ENCODE results near the gene SLC24A3.

SLC24A3 gene

DNA sequence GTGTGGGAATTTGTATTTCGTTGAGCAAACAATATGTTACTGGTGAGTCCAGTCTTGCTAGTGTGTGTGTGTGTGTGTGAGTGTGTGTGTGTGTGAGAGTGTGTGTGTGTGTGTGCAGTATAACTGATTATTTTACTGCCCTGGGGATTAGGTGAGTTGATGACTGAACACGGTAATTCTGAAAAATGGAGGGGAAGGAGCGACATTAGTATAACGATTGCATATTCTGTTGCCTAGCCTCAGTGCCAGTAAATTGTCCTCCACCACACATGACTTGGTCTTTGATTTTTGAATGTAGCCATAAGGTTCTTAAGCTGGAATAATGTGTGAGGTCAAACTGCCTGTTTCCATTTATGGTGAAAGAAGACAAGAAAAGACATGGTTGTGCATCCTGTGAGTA lies 121.1 kb downstream of the SLC24A3 start:
- Histone ChIP-seq H3K9me3 (ENCODE audit: insufficient read depth, low read depth, low read length) (no peaks in the 10 kb centered on the region), H3K27me3 (ENCODE audit: insufficient read depth, low read length) (no peaks in the 10 kb centered on the region), H3K27ac (ENCODE audit: low read length) (no peak overlapping the region), H3K4me3 (ENCODE audit: low read length) (no peak overlapping the region), H3K4me1 (ENCODE audit: insufficient read depth, low read length) (no peaks in the 10 kb centered on the region), H3K36me3 (ENCODE audit: insufficient read depth, low read depth, low read length) (no peaks in the 10 kb centered on the region), H3K9ac (ENCODE audit: low read depth, low read length) (no peak overlapping the region)

DNA sequence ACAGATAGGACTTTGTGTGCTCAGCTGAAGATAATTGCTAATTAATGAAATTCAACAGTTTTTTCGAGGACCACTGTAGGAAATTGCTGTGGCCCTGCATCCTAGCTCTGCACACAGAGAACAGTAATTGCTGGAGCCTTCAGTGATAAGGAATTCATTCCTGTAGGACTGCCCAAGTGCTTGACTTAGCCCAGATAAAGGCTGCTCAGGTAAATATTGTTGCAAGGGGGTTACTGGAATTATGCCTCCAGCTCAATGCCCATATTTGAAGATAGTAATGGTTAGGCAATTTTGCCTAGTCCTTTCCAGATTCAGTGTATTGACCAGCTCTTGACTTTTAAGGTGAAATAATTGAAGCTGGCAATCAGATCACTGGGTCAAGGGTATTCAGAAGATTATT lies 122.9 kb downstream of the SLC24A3 start:
- Histone ChIP-seq H3K4me3 (ENCODE audit: low read length) (no peak overlapping the region), H3K36me3 (ENCODE audit: insufficient read depth, low read depth, low read length) (no peaks in the 10 kb centered on the region), H3K27ac (ENCODE audit: low read length) (no peak overlapping the region), H3K9me3 (ENCODE audit: insufficient read depth, low read depth, low read length) (no peaks in the 10 kb centered on the region), H3K4me1 (ENCODE audit: insufficient read depth, low read length) (no peaks in the 10 kb centered on the region), H3K9ac (ENCODE audit: low read depth, low read length) (no peak overlapping the region), H3K27me3 (ENCODE audit: insufficient read depth, low read length) (no peaks in the 10 kb centered on the region)

DNA sequence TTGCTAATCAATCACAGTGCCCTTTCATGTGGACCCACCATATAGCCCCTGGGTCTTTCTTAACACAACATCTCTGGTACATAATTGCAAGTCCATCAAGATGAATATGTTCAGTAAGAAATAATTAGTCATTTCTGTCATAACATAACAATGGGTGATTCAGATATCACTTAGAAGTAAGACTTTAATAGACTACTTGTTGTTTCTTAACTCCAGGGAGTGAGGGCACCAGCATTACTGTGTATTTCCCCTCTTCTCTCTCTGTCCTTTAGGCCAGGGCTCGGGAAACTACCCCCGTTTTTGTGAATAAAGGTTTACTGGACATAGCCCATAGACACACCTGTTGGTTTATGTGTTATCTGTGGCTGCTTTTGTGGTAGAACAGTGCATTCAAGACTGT lies 123.5 kb downstream of the SLC24A3 start:
- Histone ChIP-seq H3K4me3 (ENCODE audit: low read length) (no peak overlapping the region), H3K4me1 (ENCODE audit: insufficient read depth, low read length) (no peaks in the 10 kb centered on the region), H3K27ac (ENCODE audit: low read length) (no peak overlapping the region), H3K27me3 (ENCODE audit: insufficient read depth, low read length) (no peaks in the 10 kb centered on the region), H3K36me3 (ENCODE audit: insufficient read depth, low read depth, low read length) (no peaks in the 10 kb centered on the region), H3K9me3 (ENCODE audit: insufficient read depth, low read depth, low read length) (no peaks in the 10 kb centered on the region), H3K9ac (ENCODE audit: low read depth, low read length) (no peak overlapping the region)

DNA sequence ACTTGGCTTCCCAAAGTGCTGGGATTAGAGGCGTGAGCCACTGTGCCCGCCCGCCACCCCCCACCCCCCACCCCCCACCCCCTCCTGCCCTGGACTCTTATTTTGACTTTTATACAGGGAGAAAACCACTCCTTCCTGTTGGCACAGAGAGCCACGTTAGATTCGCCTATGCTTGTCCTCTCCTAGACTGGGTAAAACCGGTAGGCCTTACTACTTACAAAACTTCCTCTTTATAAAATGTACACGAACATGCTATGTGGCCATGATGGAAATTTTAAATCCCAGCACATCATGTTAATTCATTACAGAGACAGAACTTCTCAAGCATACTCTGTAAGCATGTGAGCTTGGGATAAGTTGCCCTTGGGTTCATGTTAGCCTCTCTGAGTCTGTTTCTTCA lies 124.2 kb downstream of the SLC24A3 start:
- Histone ChIP-seq H3K27ac (ENCODE audit: low read length) (no peak overlapping the region), H3K4me3 (ENCODE audit: low read length) (no peak overlapping the region), H3K27me3 (ENCODE audit: insufficient read depth, low read length) (no peaks in the 10 kb centered on the region), H3K4me1 (ENCODE audit: insufficient read depth, low read length) (no peaks in the 10 kb centered on the region), H3K9ac (ENCODE audit: low read depth, low read length) (no peak overlapping the region), H3K36me3 (ENCODE audit: insufficient read depth, low read depth, low read length) (no peaks in the 10 kb centered on the region), H3K9me3 (ENCODE audit: insufficient read depth, low read depth, low read length) (no peaks in the 10 kb centered on the region)

- H3K4me1 ChIP-seq (ENCODE audit: insufficient read depth, low read length) = no peaks in the 10 kb centered on the region
- H3K27me3 ChIP-seq (ENCODE audit: insufficient read depth, low read length) = no peaks in the 10 kb centered on the region
- H3K9me3 ChIP-seq (ENCODE audit: insufficient read depth, low read depth, low read length) = no peaks in the 10 kb centered on the region
- H3K27ac ChIP-seq (ENCODE audit: low read length) = no peak overlapping the region
- no peak overlapping the region for H3K9ac ChIP-seq (ENCODE audit: low read depth, low read length)
- no peaks in the 10 kb centered on the region for H3K36me3 ChIP-seq (ENCODE audit: insufficient read depth, low read depth, low read length)
- H3K4me3 ChIP-seq (ENCODE audit: low read length) = no peak overlapping the region
These were observed 125.9 kb downstream of the SLC24A3 start for GRCh38 chr20:19338380-19338779.

DNA sequence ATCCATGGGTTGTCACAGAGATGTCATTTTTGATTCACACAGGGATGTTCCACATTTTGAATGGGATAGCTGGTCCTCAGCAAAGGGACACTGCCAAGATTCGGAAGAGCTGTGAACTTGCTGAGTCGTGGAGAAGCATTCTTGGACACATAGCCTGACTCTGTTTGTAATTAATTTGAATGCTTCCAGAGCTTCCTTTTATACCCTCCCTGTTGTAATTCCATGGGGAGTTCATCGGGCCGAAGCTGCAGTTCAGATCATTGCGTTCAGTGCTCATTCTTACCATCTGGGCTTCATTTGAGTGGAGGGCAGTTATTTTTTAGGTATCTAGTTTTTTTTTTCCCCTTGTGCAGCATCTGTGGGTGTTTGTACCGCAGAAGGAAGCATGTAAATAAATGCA lies 126.5 kb downstream of the SLC24A3 start:
- no peaks in the 10 kb centered on the region for H3K4me1 ChIP-seq (ENCODE audit: insufficient read depth, low read length)
- H3K9ac ChIP-seq (ENCODE audit: low read depth, low read length) = no peak overlapping the region
- no peaks in the 10 kb centered on the region for H3K9me3 ChIP-seq (ENCODE audit: insufficient read depth, low read depth, low read length)
- H3K36me3 ChIP-seq (ENCODE audit: insufficient read depth, low read depth, low read length) = no peaks in the 10 kb centered on the region
- no peaks in the 10 kb centered on the region for H3K27me3 ChIP-seq (ENCODE audit: insufficient read depth, low read length)
- no peak overlapping the region for H3K27ac ChIP-seq (ENCODE audit: low read length)
- H3K4me3 ChIP-seq (ENCODE audit: low read length) = no peak overlapping the region

DNA sequence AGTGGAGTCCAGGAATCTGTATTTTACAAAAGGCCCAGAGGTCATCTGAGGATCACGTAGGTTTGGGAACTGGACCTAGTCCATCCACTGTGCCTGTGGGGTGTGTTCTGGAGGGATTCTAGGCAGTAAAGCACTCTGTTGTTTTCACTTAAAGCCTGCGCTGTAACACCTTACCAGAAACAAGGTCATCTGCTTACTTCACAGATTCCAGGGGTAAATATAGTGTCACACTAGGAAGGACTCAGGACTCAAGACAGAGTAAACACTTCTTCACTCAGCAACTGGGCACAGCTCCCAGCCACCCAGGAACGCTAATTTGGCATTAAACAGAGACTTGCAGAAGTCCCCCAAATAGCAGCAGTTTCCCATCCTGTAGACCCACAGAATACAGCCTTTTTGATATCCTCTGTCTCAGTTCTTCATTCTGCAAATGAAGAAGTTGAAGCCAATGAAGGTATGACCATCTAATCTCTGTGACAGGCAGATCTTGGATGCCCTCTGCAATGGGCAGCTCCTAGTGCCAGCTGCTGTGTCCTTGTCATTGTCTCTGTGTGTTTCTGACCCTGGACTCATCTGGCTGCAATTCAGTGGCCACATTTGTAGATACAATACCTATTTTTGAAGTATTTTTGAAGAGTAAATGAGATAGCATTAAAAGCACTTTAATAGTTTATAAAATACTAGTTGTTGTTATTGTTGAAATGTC lies 129.1 kb downstream of the SLC24A3 start:
- Histone ChIP-seq H3K27ac (ENCODE audit: low read length) (no peak overlapping the region), H3K9me3 (ENCODE audit: insufficient read depth, low read depth, low read length) (no peaks in the 10 kb centered on the region), H3K4me1 (ENCODE audit: insufficient read depth, low read length) (no peaks in the 10 kb centered on the region), H3K9ac (ENCODE audit: low read depth, low read length) (no peak overlapping the region), H3K36me3 (ENCODE audit: insufficient read depth, low read depth, low read length) (no peaks in the 10 kb centered on the region), H3K27me3 (ENCODE audit: insufficient read depth, low read length) (no peaks in the 10 kb centered on the region), H3K4me3 (ENCODE audit: low read length) (no peak overlapping the region)

GRCh38 chr20:19344341-19344740 lies 131.9 kb downstream of the SLC24A3 start:
- no peaks in the 10 kb centered on the region for H3K4me1 ChIP-seq (ENCODE audit: insufficient read depth, low read length)
- H3K27ac ChIP-seq (ENCODE audit: low read length) = no peak overlapping the region
- no peaks in the 10 kb centered on the region for H3K9me3 ChIP-seq (ENCODE audit: insufficient read depth, low read depth, low read length)
- no peaks in the 10 kb centered on the region for H3K27me3 ChIP-seq (ENCODE audit: insufficient read depth, low read length)
- H3K9ac ChIP-seq (ENCODE audit: low read depth, low read length) = no peak overlapping the region
- no peaks in the 10 kb centered on the region for H3K36me3 ChIP-seq (ENCODE audit: insufficient read depth, low read depth, low read length)
- no peak overlapping the region for H3K4me3 ChIP-seq (ENCODE audit: low read length)

- no peaks in the 10 kb centered on the region for H3K9me3 ChIP-seq (ENCODE audit: insufficient read depth, low read depth, low read length)
- no peaks in the 10 kb centered on the region for H3K27me3 ChIP-seq (ENCODE audit: insufficient read depth, low read length)
- H3K9ac ChIP-seq (ENCODE audit: low read depth, low read length) = no peak overlapping the region
- no peak overlapping the region for H3K27ac ChIP-seq (ENCODE audit: low read length)
- H3K4me1 ChIP-seq (ENCODE audit: insufficient read depth, low read length) = no peaks in the 10 kb centered on the region
- no peak overlapping the region for H3K4me3 ChIP-seq (ENCODE audit: low read length)
- no peaks in the 10 kb centered on the region for H3K36me3 ChIP-seq (ENCODE audit: insufficient read depth, low read depth, low read length)
These were observed 135.6 kb downstream of the SLC24A3 start for GRCh38 chr20:19347943-19348456.

GRCh38 chr20:19348582-19348981 lies 136.1 kb downstream of the SLC24A3 start:
- H3K27ac ChIP-seq (ENCODE audit: low read length) = no peak overlapping the region
- no peaks in the 10 kb centered on the region for H3K4me1 ChIP-seq (ENCODE audit: insufficient read depth, low read length)
- no peaks in the 10 kb centered on the region for H3K9me3 ChIP-seq (ENCODE audit: insufficient read depth, low read depth, low read length)
- H3K36me3 ChIP-seq (ENCODE audit: insufficient read depth, low read depth, low read length) = no peaks in the 10 kb centered on the region
- no peak overlapping the region for H3K4me3 ChIP-seq (ENCODE audit: low read length)
- no peaks in the 10 kb centered on the region for H3K27me3 ChIP-seq (ENCODE audit: insufficient read depth, low read length)
- H3K9ac ChIP-seq (ENCODE audit: low read depth, low read length) = no peak overlapping the region

- Histone ChIP-seq H3K9ac (ENCODE audit: low read depth, low read length) (no peak overlapping the region), H3K4me1 (ENCODE audit: insufficient read depth, low read length) (no peaks in the 10 kb centered on the region), H3K9me3 (ENCODE audit: insufficient read depth, low read depth, low read length) (no peaks in the 10 kb centered on the region), H3K27ac (ENCODE audit: low read length) (no peak overlapping the region), H3K36me3 (ENCODE audit: insufficient read depth, low read depth, low read length) (no peaks in the 10 kb centered on the region), H3K27me3 (ENCODE audit: insufficient read depth, low read length) (no peaks in the 10 kb centered on the region), H3K4me3 (ENCODE audit: low read length) (no peak overlapping the region)
These were observed 137.4 kb downstream of the SLC24A3 start for GRCh38 chr20:19349879-19350278.

- H3K4me3 ChIP-seq (ENCODE audit: low read length) = no peak overlapping the region
- H3K27me3 ChIP-seq (ENCODE audit: insufficient read depth, low read length) = no peaks in the 10 kb centered on the region
- H3K27ac ChIP-seq (ENCODE audit: low read length) = no peak overlapping the region
- no peak overlapping the region for H3K9ac ChIP-seq (ENCODE audit: low read depth, low read length)
- H3K36me3 ChIP-seq (ENCODE audit: insufficient read depth, low read depth, low read length) = no peaks in the 10 kb centered on the region
- H3K4me1 ChIP-seq (ENCODE audit: insufficient read depth, low read length) = no peaks in the 10 kb centered on the region
- H3K9me3 ChIP-seq (ENCODE audit: insufficient read depth, low read depth, low read length) = no peaks in the 10 kb centered on the region
These were observed 139.1 kb downstream of the SLC24A3 start for GRCh38 chr20:19351542-19351941.

Data from iPS-20b (cell line).